Right lobe of liver (tissue), 4 donors: ENCODE data around the gene INA.

Source experiments
- POLR2A ChIP-seq: fragments of 450-650 bp; IDR thresholded peaks from one replicate; pipeline ENCODE4 v1.6.1; 2017; ENCODE audit warnings: antibody characterized with exemption, mild to moderate bottlenecking
- TF ChIP-seq, protein P1 (sequence below), 4 donors: fragments of 200-600 bp in 3 of 4; fragments of 450-650 bp in 1 of 4; IDR thresholded peaks; one replicate each; pipeline versions ENCODE4 v1.5.1 to v1.8.0; 2016 to 2022; ENCODE audit warnings: antibody characterized with exemption in 4 of 4, mild to moderate bottlenecking in 2 of 4
- donor health status: DM: no; HTN: no; CAD: no.
- donor health status: DM: no; HTN: no; CAD: no.
- donor health status: DM: no; HTN: yes; CAD: no.

DNA sequence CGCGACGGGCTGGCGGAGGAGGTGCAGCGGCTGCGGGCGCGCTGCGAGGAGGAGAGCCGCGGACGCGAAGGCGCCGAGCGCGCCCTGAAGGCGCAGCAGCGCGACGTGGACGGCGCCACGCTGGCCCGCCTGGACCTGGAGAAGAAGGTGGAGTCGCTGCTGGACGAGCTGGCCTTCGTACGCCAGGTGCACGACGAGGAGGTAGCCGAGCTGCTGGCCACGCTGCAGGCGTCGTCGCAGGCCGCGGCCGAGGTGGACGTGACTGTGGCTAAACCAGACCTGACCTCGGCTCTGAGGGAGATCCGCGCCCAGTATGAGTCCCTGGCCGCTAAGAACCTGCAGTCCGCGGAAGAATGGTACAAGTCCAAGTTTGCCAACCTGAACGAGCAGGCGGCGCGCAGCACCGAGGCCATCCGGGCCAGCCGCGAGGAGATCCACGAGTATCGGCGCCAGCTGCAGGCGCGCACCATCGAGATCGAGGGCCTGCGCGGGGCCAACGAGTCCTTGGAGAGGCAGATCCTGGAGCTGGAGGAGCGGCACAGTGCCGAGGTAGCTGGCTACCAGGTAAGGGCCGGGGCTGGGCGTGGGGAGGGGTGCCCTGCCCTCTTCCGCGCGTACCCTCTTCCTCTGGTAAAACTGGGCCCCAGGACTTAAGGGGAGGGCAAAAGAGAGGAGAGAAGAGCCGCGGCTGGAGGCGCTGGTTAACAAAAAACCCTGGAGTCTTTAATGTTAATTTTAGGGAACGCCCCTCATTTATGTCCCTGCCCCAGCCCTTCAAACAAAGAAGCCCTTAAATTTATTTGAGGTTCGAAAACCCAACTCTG, 987 bp downstream of the INA start:
- TF ChIP-seq, protein P1, sequence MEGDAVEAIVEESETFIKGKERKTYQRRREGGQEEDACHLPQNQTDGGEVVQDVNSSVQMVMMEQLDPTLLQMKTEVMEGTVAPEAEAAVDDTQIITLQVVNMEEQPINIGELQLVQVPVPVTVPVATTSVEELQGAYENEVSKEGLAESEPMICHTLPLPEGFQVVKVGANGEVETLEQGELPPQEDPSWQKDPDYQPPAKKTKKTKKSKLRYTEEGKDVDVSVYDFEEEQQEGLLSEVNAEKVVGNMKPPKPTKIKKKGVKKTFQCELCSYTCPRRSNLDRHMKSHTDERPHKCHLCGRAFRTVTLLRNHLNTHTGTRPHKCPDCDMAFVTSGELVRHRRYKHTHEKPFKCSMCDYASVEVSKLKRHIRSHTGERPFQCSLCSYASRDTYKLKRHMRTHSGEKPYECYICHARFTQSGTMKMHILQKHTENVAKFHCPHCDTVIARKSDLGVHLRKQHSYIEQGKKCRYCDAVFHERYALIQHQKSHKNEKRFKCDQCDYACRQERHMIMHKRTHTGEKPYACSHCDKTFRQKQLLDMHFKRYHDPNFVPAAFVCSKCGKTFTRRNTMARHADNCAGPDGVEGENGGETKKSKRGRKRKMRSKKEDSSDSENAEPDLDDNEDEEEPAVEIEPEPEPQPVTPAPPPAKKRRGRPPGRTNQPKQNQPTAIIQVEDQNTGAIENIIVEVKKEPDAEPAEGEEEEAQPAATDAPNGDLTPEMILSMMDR (IDR thresholded peaks at IDR 0.05), result no peak
- TF ChIP-seq POLR2A, result no peak
